Fibroblast of skin of back (primary cell): ENCODE measurements around the gene DNAH8.
A peak's percentile ranks its signal among the peaks of the same experiment; 100 is the strongest.

Experiments
- DNase-seq: peaks from one replicate; pipeline ENCODE4 v3.0.0-alpha.2; 2013

The DNAH8 gene

GRCh38 chr6:38702558-38703397, 12.3 kb upstream of the DNAH8 start, which contains the start of gene GLO1:
GLO1 (minus strand) TSS chr6:38703145; CDS start chr6:38703054, 91 bp downstream.
- DNase-seq: peak; percentile 99

GRCh38 chr6:38703949-38704590, 11.0 kb upstream of the DNAH8 start:
- no peak for DNase-seq

GRCh38 chr6:38705924-38706323, 9.2 kb upstream of the DNAH8 start:
- DNase-seq: no peak

GRCh38 chr6:38708496-38708895, 6.6 kb upstream of the DNAH8 start:
- peak; percentile 9 for DNase-seq

- no peak for DNase-seq
Measured at GRCh38 chr6:38713812-38714211, 1.3 kb upstream of the DNAH8 start.

- no peak for DNase-seq
Measured at GRCh38 chr6:38714239-38715015, 684 bp upstream of the DNAH8 start.

- no peak for DNase-seq
Measured at GRCh38 chr6:38716825-38717224, 1.7 kb downstream of the DNAH8 start.

- DNase-seq: no peak
Measured at GRCh38 chr6:38719358-38719757, 4.2 kb downstream of the DNAH8 start.

GRCh38 chr6:38720295-38720694, 5.2 kb downstream of the DNAH8 start:
- no peak for DNase-seq

GRCh38 chr6:38722038-38722437, 6.9 kb downstream of the DNAH8 start:
- DNase-seq: no peak

GRCh38 chr6:38722727-38723334, 7.7 kb downstream of the DNAH8 start:
- DNase-seq: no peak

- no peak for DNase-seq
Measured at GRCh38 chr6:38723783-38724182, 8.7 kb downstream of the DNAH8 start.

GRCh38 chr6:38724343-38724742, 9.2 kb downstream of the DNAH8 start:
- no peak for DNase-seq

GRCh38 chr6:38725414-38726183, 10.5 kb downstream of the DNAH8 start:
- DNase-seq: no peak

- no peak for DNase-seq
Measured at GRCh38 chr6:38728203-38728602, 13.1 kb downstream of the DNAH8 start.

- DNase-seq: no peak
Measured at GRCh38 chr6:38730140-38730862, 15.2 kb downstream of the DNAH8 start.

GRCh38 chr6:38736951-38737350, 21.8 kb downstream of the DNAH8 start:
- DNase-seq: no peak

GRCh38 chr6:38738261-38738660, 23.1 kb downstream of the DNAH8 start:
- no peak for DNase-seq

- no peak for DNase-seq
Measured at GRCh38 chr6:38739532-38739931, 24.4 kb downstream of the DNAH8 start.

- no peak for DNase-seq
Measured at GRCh38 chr6:38749473-38749872, 34.4 kb downstream of the DNAH8 start.

- peak; percentile 4 for DNase-seq
Measured at GRCh38 chr6:38750968-38751615, 36.0 kb downstream of the DNAH8 start.
